C4-2B (cell line): Measurements from ENCODE around the gene FAT4.

ENCODE experiments used
- CTCF ChIP-seq: fragments of 450-650 bp; conservative IDR thresholded peaks from 2 replicates; pipeline ENCODE4 v1.5.1; 2017; ENCODE audit warnings: mild to moderate bottlenecking
- ZFX ChIP-seq: fragments of 450-650 bp; IDR thresholded peaks from 2 replicates; pipeline ENCODE4 v1.6.1; 2017

GRCh38 chr4:125346616-125347015, 31.9 kb downstream of the FAT4 start:
- TF ChIP-seq CTCF (no peak), ZFX (no peak)
